Measurements from ENCODE around the gene FAM3A. TPM values are rescaled to one million over a fixed set of nuclear protein-coding genes. Genes with fewer than 3 reads are reported as not detected.

Gene FAM3A
- total and polyA plus RNA-seq, 2 of the 8 experiments (the other 6 are each of a cell fraction or from before 2014, with no cell fraction given) = 16.2 to 18.6 TPM

DNA sequence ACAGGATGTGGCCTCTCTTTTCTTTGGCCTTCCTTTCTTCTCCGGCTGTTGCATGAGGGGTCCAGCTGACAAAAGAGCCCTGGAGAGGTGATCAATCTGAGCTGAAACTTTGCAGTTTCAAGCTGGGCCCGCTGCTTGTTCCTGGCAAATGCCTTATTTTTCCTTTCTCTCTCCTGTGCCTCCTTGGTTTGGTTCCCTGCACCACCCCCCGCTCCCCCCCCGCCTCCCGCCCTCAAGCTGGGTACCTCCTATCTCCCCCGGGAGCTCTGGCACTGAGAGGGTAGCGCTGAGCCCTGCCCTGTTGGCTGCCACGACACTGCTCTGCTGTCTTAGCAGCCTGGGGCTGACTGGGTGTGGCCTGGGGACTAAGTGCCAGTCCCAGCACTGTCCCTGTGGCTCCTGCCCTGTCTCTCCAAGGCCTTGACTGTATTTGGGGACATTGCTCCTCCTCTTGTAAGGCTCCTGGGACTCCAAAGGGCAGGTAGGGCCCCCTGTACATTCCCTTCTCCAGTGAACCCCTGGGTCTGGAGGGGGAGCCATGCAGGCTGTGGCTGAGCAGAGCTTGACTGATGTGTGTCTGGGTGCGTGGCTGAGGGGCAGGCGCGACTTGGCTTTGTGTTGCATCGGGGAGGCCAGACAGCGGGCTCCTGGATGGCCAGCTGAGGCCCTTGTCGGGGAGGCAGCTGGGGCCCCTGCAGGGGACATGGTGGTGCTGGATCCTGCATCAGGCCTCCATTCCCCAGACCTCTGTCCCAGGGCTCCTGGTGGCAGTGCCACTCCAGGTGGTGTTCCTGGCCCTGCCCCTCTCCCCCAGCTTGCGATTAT lies 56.9 kb downstream of the FAM3A start:
- Histone ChIP-seq H3K27ac (ENCODE audit: low read depth, low read length) (no peak overlapping the region), H2AK5ac (ENCODE audit: low read depth, low read length) (no peak overlapping the region), H2AFZ (ENCODE audit: low read length) (no peak overlapping the region), H3K4me2 (ENCODE audit: insufficient read depth in 1 of 2, low read depth in 2 of 2, low read length in 2 of 2) (peak overlapping the region; percentile 71 to 77), H3K36me3 (ENCODE audit: control insufficient read depth in 2 of 4, insufficient read depth in 4 of 4, low read length in 3 of 4) (peaks cover 0 to 8% (median 2%) of the 10 kb centered on the region in 4 experiments; a peak in 4 of 8 replicates), H3K4ac (replicated peaks; ENCODE audit: insufficient read length, low read depth, low read length) (no peak overlapping the region), H3K23me2 (ENCODE audit: low read depth, low read length) (no peaks in the 10 kb centered on the region; the same call in 1 of the 2 replicates), H2BK120ac (replicated peaks; ENCODE audit: low read depth, low read length) (no peak overlapping the region), H3K9me3 (ENCODE audit: insufficient read depth in 2 of 2, low read depth in 1 of 2, low read length in 1 of 2) (no peaks in the 10 kb centered on the region), H2BK20ac (ENCODE audit: low read length) (no peak overlapping the region), H3K23ac (ENCODE audit: insufficient read length) (no peak overlapping the region), H3K27me3 (replicated peaks in 1 of 4; ENCODE audit: control insufficient read depth in 3 of 4, extremely low read depth in 1 of 4, insufficient read depth in 3 of 4, low read length in 3 of 4) (peaks cover 0 to 3% (median 0%) of the 10 kb centered on the region in 4 experiments; a peak in 1 of 7 replicates), H3K14ac (ENCODE audit: insufficient read length) (no peak overlapping the region), H3K56ac (replicated peaks; ENCODE audit: insufficient read length, low read depth, low read length) (no peak overlapping the region), H3K4me3 (ENCODE audit: extremely low read depth in 1 of 4, insufficient read depth in 2 of 4, low read depth in 3 of 4, low read length in 4 of 4) (peak overlapping the region; percentile 47 to 71 (median 58)), H2BK15ac (ENCODE audit: low read length) (no peak overlapping the region), H4K5ac (ENCODE audit: insufficient read length, low read depth, low read length) (no peak overlapping the region), H3K79me1 (ENCODE audit: low read depth, low read length) (no peaks in the 10 kb centered on the region), H2BK12ac (ENCODE audit: low read depth, low read length) (no peak overlapping the region), H4K20me1 (replicated peaks in 1 of 2; ENCODE audit: control insufficient read depth in 1 of 2, insufficient read depth in 2 of 2, low read length in 2 of 2) (no peaks in the 10 kb centered on the region), H4K8ac (ENCODE audit: extremely low read depth, insufficient read depth, low read length) (no peak overlapping the region), H3K9ac (replicated peaks in 1 of 4; ENCODE audit: extremely low read depth in 1 of 4, low read depth in 3 of 4, low read length in 3 of 4) (peak overlapping the region in 1 of 4 experiments; percentile 13; a peak in 3 of 7 replicates), H2BK5ac (ENCODE audit: low read depth, low read length) (no peak overlapping the region), H3K79me2 (ENCODE audit: control insufficient read depth in 1 of 2, insufficient read depth in 2 of 2, low read length in 2 of 2) (no peaks in the 10 kb centered on the region), H4K91ac (replicated peaks; ENCODE audit: insufficient read length, low read length) (no peak overlapping the region), H3K18ac (ENCODE audit: extremely low read depth, low read length) (no peak overlapping the region), H3K4me1 (replicated peaks in 1 of 4; ENCODE audit: control insufficient read depth in 3 of 4, insufficient read depth in 4 of 4, low read length in 3 of 4) (peaks cover 0 to 2% (median 0%) of the 10 kb centered on the region in 4 experiments; a peak in 2 of 7 replicates)
- POLR2A ChIA-PET (ENCODE audit: partially characterized antibody) = interaction anchor here (0.8 to 2.8 kb wide), 10 partner anchors 9 to 88 kb away, joined by 3 to 14 read pairs (median 4); partner anchors contain the start of genes RPL10 and UBL4A
- CTCF ChIA-PET (ENCODE audit: partially characterized antibody) = interaction anchor here (1.0 to 2.3 kb wide), 4 partner anchors 14 to 68 kb away, joined by 3 to 11 read pairs (median 5); no protein-coding TSS in a partner anchor
- FAIRE-seq (no peak), DNase-seq (ENCODE audit: low read depth in 1 of 2, low spot score in 2 of 2) (no peak)
- 31% methylated on average over 3 of the region's 15 CpGs; no CpG with 5 or more reads in 1 of the 2 experiments for WGBS, 2 experiments (ENCODE audit: extremely low coverage in 1 of 2, insufficient coverage in 1 of 2, insufficient read length in 1 of 2, insufficient replicate concordance in 2 of 2, low coverage in 1 of 2, low lambda C conversion rate in 2 of 2, missing lambda C conversion rate in 1 of 2)
- TF ChIP-seq USF2 (IDR thresholded peaks at IDR 0.05; ENCODE audit: low read length) (no peak), TEAD4 (IDR thresholded peaks at IDR 0.05; ENCODE audit: low read depth, low read length) (no peak), YY1 (IDR thresholded peaks at IDR 0.05; ENCODE audit: low read depth, low read length) (no peak), GTF2F1 (IDR thresholded peaks at IDR 0.05; ENCODE audit: borderline replicate concordance, low read depth, low read length) (no peak), PHF8 (conservative IDR thresholded peaks at IDR 0.05; ENCODE audit: low read depth, low read length) (no peak), BRCA1 (IDR thresholded peaks at IDR 0.05; ENCODE audit: low read depth, low read length) (no peak), CEBPB (IDR thresholded peaks at IDR 0.05; ENCODE audit: low read depth, low read length) (no peak), POU5F1 (IDR thresholded peaks at IDR 0.05; ENCODE audit: low read depth, low read length) (no peak), SP1 (IDR thresholded peaks at IDR 0.05; ENCODE audit: low read depth, low read length) (no peak), SIN3A (conservative IDR thresholded peaks at IDR 0.05 in 1 of 2, IDR thresholded peaks at IDR 0.05 in 1 of 2; ENCODE audit: low read depth in 1 of 2, low read length in 2 of 2) (no peak), SAP30 (IDR thresholded peaks at IDR 0.05; ENCODE audit: insufficient read depth, insufficient replicate concordance, low read length) (no peak)

Measured in H1 (cell line).